Loucy (cell line): ENCODE data around the gene MARCHF4.

ENCODE experiments used
- CTCF ChIP-seq: fragments of 200-600 bp; sonication (generic); conservative IDR thresholded peaks from 2 replicates; pipeline ENCODE4 v1.5.1; 2014; ENCODE audit warnings: mild to moderate bottlenecking, antibody characterized with exemption, low read length
- EZH2phosphoT487 ChIP-seq: fragments of 200-600 bp; IDR thresholded peaks from 2 replicates; pipeline ENCODE4 v1.6.1; 2018; ENCODE audit warnings: antibody characterized with exemption, mild to moderate bottlenecking, moderate library complexity, borderline replicate concordance

- TF ChIP-seq CTCF, result peak; percentile 44; the same call in 1 of the 2 replicates
- TF ChIP-seq EZH2phosphoT487, result no peak
These were observed 43.9 kb downstream of the MARCHF4 start for GRCh38 chr2:216328347-216328746.
